Measurements from ENCODE around the gene C14orf180.

The C14orf180 gene

DNA sequence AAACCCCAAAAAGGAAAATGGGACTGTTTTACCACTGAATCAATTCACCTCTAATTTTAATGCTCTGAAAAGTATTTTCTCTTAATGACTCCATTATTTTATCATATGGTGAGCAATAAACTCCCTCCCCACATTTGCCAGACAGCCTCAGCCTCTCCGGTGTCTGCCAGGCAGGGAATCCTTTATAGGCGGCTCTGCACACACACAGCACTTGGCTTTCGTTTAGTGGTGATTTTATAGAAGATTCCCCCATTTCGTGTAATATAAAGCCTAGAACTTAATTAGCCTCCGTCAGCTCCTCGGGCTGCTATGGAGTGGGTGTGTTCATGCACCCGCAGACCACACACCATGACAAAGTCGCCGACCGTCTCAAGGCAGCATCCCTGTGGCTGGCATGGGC lies 10.1 kb upstream of the C14orf180 start:
- no peak overlapping the region for H2AFZ ChIP-seq (ENCODE audit: low read depth, low read length)
- H3K4me1 ChIP-seq (ENCODE audit: low read length), result no peaks in the 10 kb centered on the region
- no peaks in the 10 kb centered on the region for H3K36me3 ChIP-seq (replicated peaks; ENCODE audit: low read depth, low read length)
- TF ChIP-seq, protein P1, sequence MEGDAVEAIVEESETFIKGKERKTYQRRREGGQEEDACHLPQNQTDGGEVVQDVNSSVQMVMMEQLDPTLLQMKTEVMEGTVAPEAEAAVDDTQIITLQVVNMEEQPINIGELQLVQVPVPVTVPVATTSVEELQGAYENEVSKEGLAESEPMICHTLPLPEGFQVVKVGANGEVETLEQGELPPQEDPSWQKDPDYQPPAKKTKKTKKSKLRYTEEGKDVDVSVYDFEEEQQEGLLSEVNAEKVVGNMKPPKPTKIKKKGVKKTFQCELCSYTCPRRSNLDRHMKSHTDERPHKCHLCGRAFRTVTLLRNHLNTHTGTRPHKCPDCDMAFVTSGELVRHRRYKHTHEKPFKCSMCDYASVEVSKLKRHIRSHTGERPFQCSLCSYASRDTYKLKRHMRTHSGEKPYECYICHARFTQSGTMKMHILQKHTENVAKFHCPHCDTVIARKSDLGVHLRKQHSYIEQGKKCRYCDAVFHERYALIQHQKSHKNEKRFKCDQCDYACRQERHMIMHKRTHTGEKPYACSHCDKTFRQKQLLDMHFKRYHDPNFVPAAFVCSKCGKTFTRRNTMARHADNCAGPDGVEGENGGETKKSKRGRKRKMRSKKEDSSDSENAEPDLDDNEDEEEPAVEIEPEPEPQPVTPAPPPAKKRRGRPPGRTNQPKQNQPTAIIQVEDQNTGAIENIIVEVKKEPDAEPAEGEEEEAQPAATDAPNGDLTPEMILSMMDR (IDR thresholded peaks at IDR 0.05; ENCODE audit: low read depth, low read length), result no peak
- no peak for TF ChIP-seq EZH2phosphoT487 (IDR thresholded peaks at IDR 0.05; ENCODE audit: low read depth)
- H3K9me3 ChIP-seq (ENCODE audit: insufficient read depth, low read length), result no peaks in the 10 kb centered on the region
- no peaks in the 10 kb centered on the region for H3K79me2 ChIP-seq (ENCODE audit: low read length)
- H3K4me3 ChIP-seq (ENCODE audit: low read length), result no peak overlapping the region
- H3K9ac ChIP-seq (ENCODE audit: low read length), result no peak overlapping the region
- H4K20me1 ChIP-seq (ENCODE audit: insufficient read depth, low read length), result no peaks in the 10 kb centered on the region
- H3K27ac ChIP-seq (ENCODE audit: low read length), result no peak overlapping the region
- H3K27me3 ChIP-seq (ENCODE audit: low read depth, low read length), result peaks cover 17% of the 10 kb centered on the region
- H3K4me2 ChIP-seq (ENCODE audit: low read length), result no peak overlapping the region

DNA sequence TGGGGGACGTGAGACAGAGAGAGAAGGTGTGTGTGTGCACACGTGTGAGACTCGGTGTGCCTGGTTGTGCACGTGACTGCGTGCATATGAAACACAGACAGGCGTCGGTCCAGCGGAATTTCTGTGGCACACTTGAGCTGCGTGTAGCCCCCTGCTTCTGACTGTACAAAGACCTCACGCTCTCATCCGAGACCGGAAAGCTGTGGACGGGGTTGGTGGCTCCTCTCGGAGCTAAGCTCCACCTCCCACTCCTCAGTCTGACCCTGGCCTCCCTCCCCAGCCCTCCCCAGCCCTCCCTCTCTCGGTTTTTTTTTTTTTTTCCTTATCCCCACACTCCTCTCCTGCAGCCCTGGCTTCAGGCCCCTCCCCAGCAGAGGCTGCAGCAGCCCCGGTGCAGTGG lies 8.3 kb upstream of the C14orf180 start:
- H3K4me1 ChIP-seq (ENCODE audit: low read length), result no peaks in the 10 kb centered on the region
- H3K9ac ChIP-seq (ENCODE audit: low read length), result no peak overlapping the region
- H2AFZ ChIP-seq (ENCODE audit: low read depth, low read length), result no peak overlapping the region
- H3K4me3 ChIP-seq (ENCODE audit: low read length), result no peak overlapping the region
- no peaks in the 10 kb centered on the region for H3K79me2 ChIP-seq (ENCODE audit: low read length)
- no peak overlapping the region for H3K4me2 ChIP-seq (ENCODE audit: low read length)
- H4K20me1 ChIP-seq (ENCODE audit: insufficient read depth, low read length), result no peaks in the 10 kb centered on the region
- H3K9me3 ChIP-seq (ENCODE audit: insufficient read depth, low read length), result no peaks in the 10 kb centered on the region
- 0 out of 2 replicates have a peak, but pooled peaks cover 3% of the 10 kb centered on the region for H3K27me3 ChIP-seq (ENCODE audit: low read depth, low read length)
- TF ChIP-seq EZH2phosphoT487 (IDR thresholded peaks at IDR 0.05; ENCODE audit: low read depth), result no peak
- TF ChIP-seq, protein P1 (IDR thresholded peaks at IDR 0.05; ENCODE audit: low read depth, low read length), result no peak
- H3K27ac ChIP-seq (ENCODE audit: low read length), result no peak overlapping the region
- no peaks in the 10 kb centered on the region for H3K36me3 ChIP-seq (replicated peaks; ENCODE audit: low read depth, low read length)

DNA sequence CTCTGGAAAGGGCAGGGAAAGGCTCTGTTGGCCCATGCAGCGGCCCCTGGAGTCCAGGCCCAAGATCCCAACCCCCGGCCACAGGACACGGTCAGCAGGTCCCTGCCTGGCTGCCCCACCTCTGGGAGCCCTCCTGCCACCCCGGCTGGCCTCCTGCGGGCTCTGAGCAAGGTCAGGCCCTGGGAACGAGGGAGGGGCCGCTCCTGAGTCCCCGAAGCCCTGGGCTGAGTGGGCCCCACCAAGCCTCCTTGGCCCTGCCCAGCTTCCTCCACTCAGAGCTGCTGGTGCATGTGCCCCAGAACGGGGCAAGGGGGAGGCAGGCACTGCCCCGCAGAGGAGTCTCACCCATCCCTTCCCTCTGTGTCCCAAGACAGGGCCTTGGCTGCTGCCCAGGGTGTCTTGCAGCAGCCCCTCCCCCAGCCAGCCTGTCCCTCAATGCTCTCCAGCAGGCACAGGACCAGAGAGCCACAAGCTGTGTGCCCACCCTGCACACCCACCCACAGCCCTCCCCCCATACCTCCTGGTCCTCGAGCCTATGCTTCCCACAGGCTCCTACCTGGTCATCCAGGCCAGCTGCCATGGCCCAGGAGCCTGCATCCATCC lies 7.4 kb upstream of the C14orf180 start:
- Histone ChIP-seq H3K4me1 (ENCODE audit: low read length) (no peaks in the 10 kb centered on the region), H3K9me3 (ENCODE audit: insufficient read depth, low read length) (no peaks in the 10 kb centered on the region), H3K36me3 (replicated peaks; ENCODE audit: low read depth, low read length) (no peaks in the 10 kb centered on the region), H3K27me3 (ENCODE audit: low read depth, low read length) (no peaks in the 10 kb centered on the region), H3K4me2 (ENCODE audit: low read length) (no peak overlapping the region), H3K79me2 (ENCODE audit: low read length) (no peaks in the 10 kb centered on the region), H3K4me3 (ENCODE audit: low read length) (no peak overlapping the region), H4K20me1 (ENCODE audit: insufficient read depth, low read length) (no peaks in the 10 kb centered on the region), H3K27ac (ENCODE audit: low read length) (no peak overlapping the region), H3K9ac (ENCODE audit: low read length) (no peak overlapping the region), H2AFZ (ENCODE audit: low read depth, low read length) (no peak overlapping the region)
- TF ChIP-seq EZH2phosphoT487 (IDR thresholded peaks at IDR 0.05; ENCODE audit: low read depth), result no peak
- TF ChIP-seq, protein P1 (IDR thresholded peaks at IDR 0.05; ENCODE audit: low read depth, low read length), result no peak

DNA sequence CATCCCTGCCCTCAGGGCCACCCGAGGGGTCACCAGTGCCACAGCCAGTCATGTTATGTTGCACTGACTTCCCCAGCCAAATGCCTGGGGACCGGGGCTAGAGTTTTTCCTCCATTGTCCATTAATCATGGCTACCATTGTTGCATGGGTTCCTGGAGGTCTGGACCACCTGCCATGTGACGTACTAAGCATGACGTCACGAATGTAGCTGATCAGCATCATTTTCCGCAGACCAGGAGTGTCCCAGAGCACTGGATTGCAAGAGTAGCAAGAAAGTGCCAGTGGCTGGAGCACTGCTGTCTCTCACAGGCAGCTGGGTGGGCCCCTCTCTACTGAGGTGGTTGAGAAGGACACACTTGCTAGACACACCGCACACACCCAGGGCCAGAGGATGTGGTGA lies 6.9 kb upstream of the C14orf180 start:
- Histone ChIP-seq H2AFZ (ENCODE audit: low read depth, low read length) (no peak overlapping the region), H3K9me3 (ENCODE audit: insufficient read depth, low read length) (no peaks in the 10 kb centered on the region), H3K4me2 (ENCODE audit: low read length) (no peak overlapping the region), H3K4me1 (ENCODE audit: low read length) (no peaks in the 10 kb centered on the region), H3K9ac (ENCODE audit: low read length) (no peak overlapping the region), H3K27ac (ENCODE audit: low read length) (no peak overlapping the region), H3K27me3 (ENCODE audit: low read depth, low read length) (no peaks in the 10 kb centered on the region), H3K36me3 (replicated peaks; ENCODE audit: low read depth, low read length) (no peaks in the 10 kb centered on the region), H4K20me1 (ENCODE audit: insufficient read depth, low read length) (no peaks in the 10 kb centered on the region), H3K4me3 (ENCODE audit: low read length) (no peak overlapping the region), H3K79me2 (ENCODE audit: low read length) (no peaks in the 10 kb centered on the region)
- TF ChIP-seq, protein P1 (IDR thresholded peaks at IDR 0.05; ENCODE audit: low read depth, low read length), result no peak
- TF ChIP-seq EZH2phosphoT487 (IDR thresholded peaks at IDR 0.05; ENCODE audit: low read depth), result no peak

Data from OCI-LY3 (cell line).